A549 (cell line): ENCODE data around the gene ARHGEF4. TPM values are rescaled to one million over a fixed set of nuclear protein-coding genes. Genes with fewer than 3 reads are reported as not detected.

Experiments
- ATAC-seq, 2 experiments: fragments of 200-7000 bp in 1 of 2; fragments of >200 bp in 1 of 2; cut with Nextera tagmentation in 1 of 2; cut with Tn5 transposase in 1 of 2; 3 replicates each; pipeline versions ENCODE4 v1.8.0 to v1.9.1; 2018 to 2020; ENCODE audit warnings: mild to moderate bottlenecking in 1 of 2, moderate library complexity in 1 of 2
- CTCF ChIA-PET: fragments of 300-600 bp; sonication (Branson Sonifier 250); formaldehyde crosslinking; extraction: SDS; loops from one replicate; lab custom pipeline; 2021; ENCODE audit warnings: antibody characterized with exemption, inconsistent platforms; lab: Yijun Ruan, JAX
- POLR2A ChIA-PET: fragments of 350-600 bp; formaldehyde crosslinking; extraction: SDS; loops from one replicate; lab custom pipeline; 2021; ENCODE audit warnings: antibody characterized with exemption, inconsistent platforms; lab: Yijun Ruan, JAX
- DNase-seq, 2 experiments: peaks; one replicate each; pipeline versions ENCODE4 v3.0.0 to v3.0.0-alpha.2; 2011 to 2016; ENCODE audit warnings: low read depth in 1 of 2, low spot score in 1 of 2
- FAIRE-seq: peaks from 2 replicates; lab custom pipeline; 2011; peaks lifted over from hg19 to GRCh38; lab: Jason Lieb, UNC
- H3K27ac ChIP-seq, 2 experiments: fragments of >200 bp; sonication (Bioruptor Twin); formaldehyde crosslinking; 3 replicates each; pipeline ENCODE4 v1.5.1; 2016 to 2017
- H3K4me1 ChIP-seq: fragments of >200 bp; sonication (Bioruptor Twin); formaldehyde crosslinking; 3 replicates; pipeline ENCODE4 v1.6.1; 2016
- H3K4me2 ChIP-seq: fragments of >200 bp; sonication (Bioruptor Twin); formaldehyde crosslinking; 3 replicates; pipeline ENCODE4 v1.6.1; 2016
- H3K4me3 ChIP-seq: fragments of >200 bp; sonication (Bioruptor Twin); formaldehyde crosslinking; 3 replicates; pipeline ENCODE4 v1.5.1; 2016
- H3K9me3 ChIP-seq: fragments of >200 bp; sonication (Bioruptor Twin); formaldehyde crosslinking; 3 replicates; pipeline ENCODE4 v1.6.1; 2016
- CBX8 ChIP-seq: fragments of 200-600 bp; sonication (generic); IDR thresholded peaks from 2 replicates; pipeline ENCODE4 v1.6.1; 2016
- CHD2 ChIP-seq: fragments of 150-350 bp; IDR thresholded peaks from 2 replicates; pipeline ENCODE4 v1.6.1; 2014; ENCODE audit warnings: low read length; ENCODE audit not compliant: partially characterized antibody
- CTCF ChIP-seq: fragments of >200 bp; sonication (Bioruptor Twin); formaldehyde crosslinking; IDR thresholded peaks from 3 replicates; pipeline ENCODE4 v1.5.1; 2016
- E2F6 ChIP-seq: IDR thresholded peaks from 2 replicates; pipeline ENCODE4 v1.6.1; 2012; ENCODE audit warnings: low read depth, borderline replicate concordance
- EHF ChIP-seq: fragments of 250-450 bp; sonication (Bioruptor Pico); IDR thresholded peaks from 2 replicates; pipeline ENCODE4 v1.5.0; 2020; ENCODE audit warnings: mild to moderate bottlenecking
- ELK1 ChIP-seq: fragments of 150-350 bp; IDR thresholded peaks from 2 replicates; pipeline ENCODE4 v1.6.1; 2014; ENCODE audit warnings: low read depth, mild to moderate bottlenecking, low read length
- EP300 ChIP-seq, 2 experiments: fragments of >200 bp; sonication (Bioruptor Twin); formaldehyde crosslinking; IDR thresholded peaks; 2 replicates in 1 of 2; 3 replicates in 1 of 2; pipeline ENCODE4 v1.6.1; 2016 to 2017
- ESRRA ChIP-seq: fragments of 150-350 bp; IDR thresholded peaks from 2 replicates; pipeline ENCODE4 v1.6.1; 2014; ENCODE audit warnings: mild to moderate bottlenecking, low read length, borderline replicate concordance
- FOSB ChIP-seq: fragments of 250-450 bp; sonication (Bioruptor Pico); IDR thresholded peaks from 2 replicates; pipeline ENCODE4 v1.5.0; 2020; ENCODE audit warnings: mild to moderate bottlenecking, moderate library complexity
- HDAC2 ChIP-seq: fragments of 200-600 bp; sonication (generic); IDR thresholded peaks from 2 replicates; pipeline ENCODE4 v1.6.1; 2016
- HOXB13 ChIP-seq: fragments of 250-450 bp; sonication (Bioruptor Pico); IDR thresholded peaks from 2 replicates; pipeline ENCODE4 v1.5.0; 2020; ENCODE audit warnings: low read depth, mild to moderate bottlenecking, moderate library complexity
- KDM1A ChIP-seq: fragments of 200-600 bp; sonication (generic); IDR thresholded peaks from 2 replicates; pipeline ENCODE4 v1.6.1; 2016; ENCODE audit warnings: low read depth, mild to moderate bottlenecking
- KDM5A ChIP-seq: fragments of 200-600 bp; sonication (generic); IDR thresholded peaks from 2 replicates; pipeline ENCODE4 v1.6.1; 2016; ENCODE audit warnings: antibody characterized with exemption, mild to moderate bottlenecking
- MAFK ChIP-seq: fragments of 450-650 bp; IDR thresholded peaks from 2 replicates; pipeline ENCODE4 v1.6.1; 2014; ENCODE audit not compliant: partially characterized antibody
- MAX ChIP-seq: IDR thresholded peaks from 2 replicates; pipeline ENCODE4 v1.6.1; 2012
- MYC ChIP-seq: IDR thresholded peaks from 2 replicates; pipeline ENCODE4 v1.6.1; 2012; ENCODE audit warnings: mild to moderate bottlenecking, inconsistent platforms, low read length, improper control_type of control experiment, borderline replicate concordance
- NPAS2 ChIP-seq: fragments of 250-450 bp; sonication (Bioruptor Pico); IDR thresholded peaks from 2 replicates; pipeline ENCODE4 v1.8.0; 2022; ENCODE audit warnings: mild to moderate bottlenecking, moderate library complexity, borderline replicate concordance
- NR3C1 ChIP-seq: fragments of >200 bp; sonication (Bioruptor Twin); formaldehyde crosslinking; IDR thresholded peaks from 3 replicates; pipeline ENCODE4 v1.6.1; 2017
- PBX3 ChIP-seq: IDR thresholded peaks from 2 replicates; pipeline ENCODE4 v1.6.1; 2012
- POLR2AphosphoS2 ChIP-seq: conservative IDR thresholded peaks from 2 replicates; pipeline ENCODE4 v1.6.1; 2012; ENCODE audit warnings: low read length, improper control_type of control experiment, inconsistent platforms
- RAD21 ChIP-seq, 2 experiments: fragments of >200 bp in 1 of 2; sonication (Bioruptor Twin) in 1 of 2; formaldehyde crosslinking in 1 of 2; IDR thresholded peaks in 1 of 2; conservative IDR thresholded peaks in 1 of 2; 2 replicates in 1 of 2; 3 replicates in 1 of 2; pipeline ENCODE4 v1.6.1; 2012 to 2018; ENCODE audit warnings: inconsistent platforms in 1 of 2
- RFX5 ChIP-seq: fragments of 450-650 bp; IDR thresholded peaks from 2 replicates; pipeline ENCODE4 v1.7.1; 2014; ENCODE audit warnings: antibody characterized with exemption, mild to moderate bottlenecking, moderate library complexity
- TFCP2L1 ChIP-seq: fragments of 250-450 bp; sonication (Bioruptor Pico); IDR thresholded peaks from 2 replicates; pipeline ENCODE4 v1.5.0; 2021; ENCODE audit warnings: mild to moderate bottlenecking
- TP53 ChIP-seq: fragments of 250-450 bp; sonication (Bioruptor Pico); IDR thresholded peaks from 2 replicates; pipeline ENCODE4 v1.5.0; 2021; ENCODE audit warnings: mild to moderate bottlenecking, moderate library complexity
- ZNF302 ChIP-seq: fragments of 250-450 bp; sonication (Bioruptor Pico); IDR thresholded peaks from 2 replicates; pipeline ENCODE4 v1.9.0; 2021; ENCODE audit warnings: inconsistent platforms, mild to moderate bottlenecking, moderate library complexity
- ZSCAN20 ChIP-seq: fragments of 250-450 bp; sonication (Bioruptor Pico); IDR thresholded peaks from 2 replicates; pipeline ENCODE4 v1.8.0; 2022; ENCODE audit warnings: mild to moderate bottlenecking, moderate library complexity
- WGBS: methylation state at CpG from one replicate; pipeline ENCODE4 v1.1.6; 2017; ENCODE audit errors: missing lambda C conversion rate; 5-methylcytosine and 5-hydroxymethylcytosine counted together
- polyA plus RNA-seq, 4 experiments: library from polyadenylated mRNA; depleted of rRNA in 3 of 4; stranded (reverse); fragments of >200 nt; fragmentation: RNase III in 1 of 4; extraction: RNeasy Plus Mini Kit Qiagen cat#74134 plus additional on column Dnase treatment in 1 of 4; gene quantifications; 2 replicates in 3 of 4; 3 replicates in 1 of 4; pipeline ENCODE4 v1.2.3, GENCODE V29; 2011 to 2017

ARHGEF4 gene
- polyA plus RNA-seq, 2 of the 4 experiments (the other 2 are of a cell fraction), result 1.00 to 2.1 TPM

- TF ChIP-seq ZSCAN20 (CRISPR knock-in tag), result no peak
- TF ChIP-seq E2F6, result no peak
- no peak for TF ChIP-seq HOXB13
- TF ChIP-seq HDAC2, result no peak
- no peak for TF ChIP-seq MYC
- no peak for TF ChIP-seq EP300 (IDR thresholded peaks at IDR 0.05)
- no peak for TF ChIP-seq KDM5A
- TF ChIP-seq TP53, result no peak
- TF ChIP-seq MAX, result no peak
Observed at GRCh38 chr2:131040661-131041401, 204.1 kb downstream of the ARHGEF4 start (continued).

- WGBS, result 84% methylated on average over 12 of the region's 14 CpGs
- H3K27ac ChIP-seq, result no peak overlapping the region
- CTCF ChIA-PET, result interaction anchor here (0.9 to 2.1 kb wide), 8 partner anchors 9 to 244 kb away, joined by 3 to 7 read pairs (median 4); no protein-coding TSS in a partner anchor
- TF ChIP-seq NPAS2 (CRISPR knock-in tag) (no peak), TP53 (no peak), MAFK (no peak), E2F6 (no peak)
- H3K4me1 ChIP-seq, result no peaks in the 10 kb centered on the region
- DNase-seq (no peak), FAIRE-seq (no peak), ATAC-seq (no peak)
- no peaks in the 10 kb centered on the region for H3K9me3 ChIP-seq
- POLR2A ChIA-PET, result no interaction called here
- H3K4me2 ChIP-seq, result no peak overlapping the region
- no peak overlapping the region for H3K4me3 ChIP-seq
Observed at GRCh38 chr2:131041402-131042147, 204.9 kb downstream of the ARHGEF4 start.

- Histone ChIP-seq H3K9me3 (no peaks in the 10 kb centered on the region), H3K4me2 (no peak overlapping the region), H3K4me1 (no peaks in the 10 kb centered on the region), H3K27ac (no peak overlapping the region), H3K4me3 (no peak overlapping the region)
- DNase-seq (no peak), FAIRE-seq (no peak), ATAC-seq (no peak)
- ChIA-PET POLR2A (no interaction called here), CTCF (interaction anchor here (1.3 to 1.6 kb wide), 3 partner anchors 9 to 78 kb away, joined by 3 to 5 read pairs (median 3); no protein-coding TSS in a partner anchor)
- WGBS, result 88% methylated on average over 7 of the region's 7 CpGs
- no peak for TF ChIP-seq KDM1A
- no peak for TF ChIP-seq E2F6
- TF ChIP-seq PBX3, result no peak
- TF ChIP-seq ESRRA, result no peak
- no peak for TF ChIP-seq ZSCAN20 (CRISPR knock-in tag)
- no peak for TF ChIP-seq NR3C1
- TF ChIP-seq EHF (CRISPR knock-in tag), result no peak
- TF ChIP-seq RAD21 (conservative IDR thresholded peaks at IDR 0.05 in 1 of 2, IDR thresholded peaks at IDR 0.05 in 1 of 2), result no peak
- no peak for TF ChIP-seq CHD2
- no peak for TF ChIP-seq FOSB
- TF ChIP-seq CBX8, result no peak
- TF ChIP-seq RFX5, result no peak
- no peak for TF ChIP-seq ELK1
- TF ChIP-seq ZNF302, result no peak
- TF ChIP-seq CTCF, result no peak
- TF ChIP-seq POLR2AphosphoS2, result no peak
- TF ChIP-seq TFCP2L1 (CRISPR knock-in tag), result no peak
Observed at GRCh38 chr2:131042148-131042775, 205.5 kb downstream of the ARHGEF4 start.
